Activated T-helper 1 cell treated with anti-CD3 and anti-CD28 coated beads, Interleukin-2, amount 50 U/mL, for 16 hours (primary cell): Measurements from ENCODE around the gene CCDC144A.
"Not testable (repeated sequence)": the region's sequence is repeated elsewhere in the genome, so short reads cannot be mapped to it uniquely, and the experiment has no call there.

Experiments
- DNase-seq, 2 donors: peaks; one replicate each; pipeline ENCODE4 v3.0.0-alpha.2; 2020; ENCODE audit warnings: low read depth in 1 of 2, low spot score in 1 of 2

CCDC144A gene

GRCh38 chr17:16689731-16690281 lies at the start of gene CCDC144A:
Gene CCDC144A, plus strand, starts transcription at chr17:16690241. Its CDS starts 160 bp downstream, at chr17:16690401.
- peak in 1 of 2 donors; percentile 33 for DNase-seq

- no peak for DNase-seq
Measured at GRCh38 chr17:16649585-16649984, 40.5 kb upstream of the CCDC144A start.

- no peak for DNase-seq
Measured at GRCh38 chr17:16652252-16652651, 37.8 kb upstream of the CCDC144A start.

GRCh38 chr17:16652847-16653366 lies 37.1 kb upstream of the CCDC144A start:
- no peak for DNase-seq

- DNase-seq, result peak; percentile 68 to 79
Measured at GRCh38 chr17:16653367-16654041, 36.5 kb upstream of the CCDC144A start, which contains the start of gene ZNF624. Gene ZNF624, minus strand, starts transcription at chr17:16653850.

GRCh38 chr17:16661217-16661616 lies 28.8 kb upstream of the CCDC144A start:
- DNase-seq, result no peak

- DNase-seq, result no peak
Measured at GRCh38 chr17:16662936-16663335, 27.1 kb upstream of the CCDC144A start.

GRCh38 chr17:16666553-16666906 lies 23.5 kb upstream of the CCDC144A start:
- DNase-seq, result not testable (repeated sequence)

- DNase-seq, result not testable (repeated sequence)
Measured at GRCh38 chr17:16666907-16667636, 23.0 kb upstream of the CCDC144A start.

GRCh38 chr17:16676676-16677268 lies 13.3 kb upstream of the CCDC144A start:
- no peak for DNase-seq

GRCh38 chr17:16683290-16684138 lies 6.5 kb upstream of the CCDC144A start:
- not testable (repeated sequence) for DNase-seq

GRCh38 chr17:16686019-16686418 lies 4.0 kb upstream of the CCDC144A start:
- not testable (repeated sequence) for DNase-seq

GRCh38 chr17:16687151-16687550 lies 2.9 kb upstream of the CCDC144A start:
- not testable (repeated sequence) for DNase-seq

- DNase-seq, result not testable (repeated sequence)
Measured at GRCh38 chr17:16690447-16690846, 406 bp downstream of the CCDC144A start.

- not testable (repeated sequence) for DNase-seq
Measured at GRCh38 chr17:16697603-16698002, 7.6 kb downstream of the CCDC144A start.

GRCh38 chr17:16745492-16746203 lies 55.6 kb downstream of the CCDC144A start:
- DNase-seq, result not testable (repeated sequence)

- DNase-seq, result not testable (repeated sequence)
Measured at GRCh38 chr17:16746571-16746970, 56.5 kb downstream of the CCDC144A start.

- DNase-seq, result not testable (repeated sequence)
Measured at GRCh38 chr17:16750515-16750914, 60.5 kb downstream of the CCDC144A start.

- not testable (repeated sequence) for DNase-seq
Measured at GRCh38 chr17:16751224-16751923, 61.3 kb downstream of the CCDC144A start.
